Fibroblast of the aortic adventitia (primary cell): ENCODE measurements around the gene BANF1. TPM values are rescaled to one million over a fixed set of nuclear protein-coding genes. Genes with fewer than 3 reads are reported as not detected.

ENCODE experiments used
- DNase-seq: peaks from one replicate; pipeline ENCODE4 v3.0.0-alpha.2; 2010; ENCODE audit warnings: low read depth
- H3K4me3 ChIP-seq: 2 replicates; pipeline ENCODE4 v1.5.1; 2011; ENCODE audit warnings: low read depth, mild to moderate bottlenecking, control low read depth, low read length, moderate library complexity
- total RNA-seq: library from RNA; depleted of rRNA; stranded (reverse); fragments of >200 nt; gene quantifications from 2 replicates; pipeline ENCODE4 v1.2.3, GENCODE V29; 2012; ENCODE audit warnings: low replicate concordance
- TF ChIP-seq, protein P1 (sequence below): IDR thresholded peaks from 2 replicates; pipeline ENCODE4 v1.5.1; 2011; ENCODE audit warnings: mild to moderate bottlenecking, low read length, control low read depth, inconsistent platforms; ENCODE audit not compliant: insufficient read depth

BANF1 gene
- total RNA-seq, 1 donor = 44.1 TPM

DNA sequence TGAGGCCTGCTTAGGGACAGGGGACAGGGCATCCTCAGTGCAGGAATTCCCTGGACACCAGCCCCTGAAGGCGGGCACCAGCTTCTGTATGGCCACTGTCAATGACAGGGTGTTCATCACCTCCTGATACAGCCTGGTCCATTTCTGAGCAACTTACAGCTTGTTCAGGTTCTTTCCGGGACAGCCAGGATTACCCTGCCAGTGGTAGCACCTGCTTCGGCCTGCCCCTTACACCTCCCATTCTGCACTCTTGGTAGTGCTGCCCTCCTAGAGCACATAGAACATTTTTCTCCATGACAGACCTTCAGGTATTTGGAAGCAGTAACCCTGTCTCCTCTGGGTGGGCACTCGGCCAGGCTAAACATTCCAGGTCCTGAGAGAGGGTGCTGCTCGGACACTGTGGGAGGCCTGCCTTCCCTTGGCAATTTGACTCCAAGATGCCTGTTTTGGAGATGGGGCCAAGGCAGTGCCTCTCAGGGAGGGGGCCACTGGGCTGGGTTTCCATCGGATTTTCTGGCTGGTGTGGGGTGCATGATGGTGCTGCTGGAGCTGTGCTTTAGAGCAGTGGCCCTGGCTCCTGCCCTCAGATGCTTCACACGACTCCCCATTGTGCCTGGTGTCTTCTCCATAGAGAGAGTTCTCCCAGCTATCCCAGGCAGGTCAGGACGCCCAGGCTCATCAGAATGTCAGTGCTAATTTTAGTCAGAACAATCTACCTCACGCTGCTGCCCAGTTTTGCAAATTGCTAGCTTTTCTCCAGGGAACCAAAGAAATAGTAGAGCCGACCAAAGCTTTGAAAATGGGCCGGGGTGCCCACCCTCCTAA is 45.5 kb downstream of the BANF1 start:
- no peak for DNase-seq
- TF ChIP-seq, protein P1, sequence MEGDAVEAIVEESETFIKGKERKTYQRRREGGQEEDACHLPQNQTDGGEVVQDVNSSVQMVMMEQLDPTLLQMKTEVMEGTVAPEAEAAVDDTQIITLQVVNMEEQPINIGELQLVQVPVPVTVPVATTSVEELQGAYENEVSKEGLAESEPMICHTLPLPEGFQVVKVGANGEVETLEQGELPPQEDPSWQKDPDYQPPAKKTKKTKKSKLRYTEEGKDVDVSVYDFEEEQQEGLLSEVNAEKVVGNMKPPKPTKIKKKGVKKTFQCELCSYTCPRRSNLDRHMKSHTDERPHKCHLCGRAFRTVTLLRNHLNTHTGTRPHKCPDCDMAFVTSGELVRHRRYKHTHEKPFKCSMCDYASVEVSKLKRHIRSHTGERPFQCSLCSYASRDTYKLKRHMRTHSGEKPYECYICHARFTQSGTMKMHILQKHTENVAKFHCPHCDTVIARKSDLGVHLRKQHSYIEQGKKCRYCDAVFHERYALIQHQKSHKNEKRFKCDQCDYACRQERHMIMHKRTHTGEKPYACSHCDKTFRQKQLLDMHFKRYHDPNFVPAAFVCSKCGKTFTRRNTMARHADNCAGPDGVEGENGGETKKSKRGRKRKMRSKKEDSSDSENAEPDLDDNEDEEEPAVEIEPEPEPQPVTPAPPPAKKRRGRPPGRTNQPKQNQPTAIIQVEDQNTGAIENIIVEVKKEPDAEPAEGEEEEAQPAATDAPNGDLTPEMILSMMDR = no peak
- H3K4me3 ChIP-seq = no peak overlapping the region

DNA sequence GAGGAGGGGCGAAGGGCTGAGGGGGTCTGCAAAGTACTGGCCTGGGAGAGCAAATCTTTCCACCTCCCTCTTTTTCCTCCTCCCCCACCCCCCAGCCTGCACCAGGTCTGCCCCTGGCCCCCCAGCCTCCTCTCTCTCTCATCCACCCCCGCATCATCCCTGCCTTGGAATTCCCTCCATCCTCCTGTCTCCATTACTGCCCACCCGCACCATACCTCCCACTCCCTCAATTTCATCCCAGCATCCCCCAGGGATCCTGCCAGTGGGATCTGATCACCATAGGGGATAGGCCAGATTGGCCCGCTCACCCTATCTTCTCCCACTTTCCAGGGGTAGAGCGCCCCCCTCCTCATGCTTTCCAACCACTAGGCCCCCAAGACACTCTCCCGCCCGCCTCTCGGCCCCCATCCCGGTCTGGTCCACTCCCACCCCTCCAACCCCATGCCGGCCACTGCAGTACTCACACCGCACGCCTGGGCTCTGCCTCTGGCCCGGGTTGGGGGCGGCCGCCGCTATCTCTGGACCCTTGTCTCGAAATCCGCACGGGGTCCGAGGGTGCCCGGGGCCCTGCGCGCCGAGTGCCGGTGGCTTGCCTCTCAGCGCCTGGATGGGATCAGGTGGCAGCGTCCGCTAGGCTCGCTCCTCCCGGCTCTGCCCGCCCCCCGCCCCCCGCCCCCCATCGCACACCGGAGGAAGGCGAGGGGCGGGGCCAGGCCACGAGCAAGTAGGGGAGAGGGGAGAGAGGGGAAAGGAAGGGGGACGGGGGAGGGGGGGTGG is 46.4 kb downstream of the BANF1 start, which contains the start of gene GAL3ST3:
Gene GAL3ST3 (minus strand): TSS at position 615 of the 777 bp plus-strand sequence. CDS start 3,746 bp downstream, outside the sequence.
- no peak within 1 kb of the TSS for H3K4me3 ChIP-seq
- TF ChIP-seq, protein P1 = no peak
- no peak for DNase-seq

DNA sequence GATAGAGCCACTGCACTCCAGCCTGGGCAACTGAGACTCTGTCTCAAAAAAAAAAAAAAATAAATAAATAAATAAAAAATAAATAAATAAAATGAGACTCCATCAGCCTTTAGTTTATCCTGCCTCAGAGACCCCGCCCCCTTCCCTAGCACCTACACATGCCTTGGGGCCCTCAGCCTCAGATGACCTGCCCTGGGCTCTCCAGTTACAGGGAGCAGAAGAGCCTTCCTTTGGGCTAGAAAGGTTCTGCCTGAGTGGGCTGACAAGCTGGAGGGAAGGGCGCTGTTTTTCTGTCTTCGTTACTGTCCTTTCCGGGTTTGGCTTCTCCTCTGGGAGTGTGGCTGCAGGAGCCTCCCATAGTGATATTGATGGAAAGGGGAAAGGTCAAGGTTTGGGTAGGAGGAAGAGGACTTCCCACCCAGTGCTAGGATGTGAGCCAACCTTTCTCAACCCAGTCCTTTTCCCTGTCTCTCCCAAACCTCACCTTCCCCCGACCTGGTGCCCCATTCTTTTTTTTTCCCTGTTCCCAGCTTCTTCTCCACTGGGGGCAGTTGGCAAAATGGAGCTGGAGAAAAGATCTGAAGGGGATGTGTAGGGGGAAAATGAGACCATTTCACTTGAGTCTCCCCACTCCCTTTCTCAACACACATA is 48.4 kb downstream of the BANF1 start:
- H3K4me3 ChIP-seq = no peak overlapping the region
- no peak for DNase-seq
- TF ChIP-seq, protein P1 = no peak

DNA sequence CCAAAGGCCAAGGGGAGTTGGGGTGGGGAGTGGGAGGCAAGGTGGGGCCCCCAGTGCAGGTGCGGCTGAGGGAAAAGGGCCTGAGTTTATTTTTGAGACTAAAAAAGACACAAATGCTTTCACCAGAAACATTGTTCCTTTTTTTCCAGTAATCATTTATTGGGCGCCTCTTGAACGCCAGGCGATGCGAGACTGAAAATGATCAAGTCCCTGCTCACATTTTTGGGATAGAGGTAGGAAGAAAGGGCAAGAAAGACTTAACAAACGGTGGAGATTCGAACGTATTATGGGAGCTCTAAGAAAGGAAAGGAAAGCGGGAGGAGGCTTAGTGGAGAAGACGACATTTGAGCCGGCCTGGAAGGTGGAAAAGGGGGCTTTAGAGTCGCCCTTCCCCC is 49.1 kb downstream of the BANF1 start:
- DNase-seq = no peak
- TF ChIP-seq, protein P1 = no peak
- peak overlapping the region; percentile 92 for H3K4me3 ChIP-seq

DNA sequence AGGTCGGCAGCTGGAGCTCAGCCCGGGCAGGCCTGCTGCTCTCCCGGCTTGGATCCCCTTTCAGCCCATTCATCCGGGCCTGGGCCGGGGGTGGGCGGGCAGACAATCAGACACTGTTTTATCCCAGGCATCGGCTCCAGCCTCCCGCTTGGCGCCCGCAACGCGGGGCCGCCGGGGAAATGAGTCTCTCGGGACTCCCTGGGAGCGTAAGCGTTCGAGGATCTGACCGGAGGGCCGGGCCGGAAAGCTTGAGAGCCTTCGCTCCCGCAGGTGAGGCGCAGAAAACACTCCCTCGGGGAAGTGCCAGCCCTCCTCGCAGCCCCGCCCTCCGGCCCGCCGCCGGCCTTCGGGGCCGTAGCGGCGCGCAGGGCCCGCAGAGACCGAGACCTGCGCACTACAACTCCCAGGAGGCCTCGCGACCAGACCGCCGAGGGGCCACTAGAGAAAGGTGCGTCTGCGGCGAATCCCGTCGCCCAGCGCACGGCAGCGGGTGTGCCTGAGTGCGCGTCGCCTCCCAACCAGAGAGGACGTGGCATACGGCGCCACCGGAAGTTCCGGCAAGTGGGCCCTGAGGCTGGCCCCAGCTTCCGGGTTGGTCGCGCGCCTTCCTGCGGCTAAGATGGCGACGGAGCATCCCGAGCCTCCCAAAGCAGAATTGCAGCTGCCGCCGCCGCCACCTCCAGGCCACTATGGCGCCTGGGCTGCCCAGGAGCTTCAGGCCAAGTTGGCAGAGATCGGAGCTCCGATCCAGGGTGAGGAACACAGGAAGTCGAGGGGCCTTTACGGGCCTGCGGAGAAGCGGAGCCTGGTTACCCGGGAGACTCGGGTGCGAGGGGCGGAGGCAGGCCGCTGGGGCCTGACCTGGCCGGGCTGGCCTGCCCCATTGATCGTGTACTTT is 49.7 kb downstream of the BANF1 start, which contains the start of gene SF3B2:
Gene SF3B2 (plus strand): TSS at position 599 of the 898 bp plus-strand sequence. CDS start 21 bp downstream, at position 620.
- DNase-seq = peak; percentile 97
- H3K4me3 ChIP-seq = peak within 1 kb of the TSS; percentile 92
- TF ChIP-seq, protein P1 = no peak

DNA sequence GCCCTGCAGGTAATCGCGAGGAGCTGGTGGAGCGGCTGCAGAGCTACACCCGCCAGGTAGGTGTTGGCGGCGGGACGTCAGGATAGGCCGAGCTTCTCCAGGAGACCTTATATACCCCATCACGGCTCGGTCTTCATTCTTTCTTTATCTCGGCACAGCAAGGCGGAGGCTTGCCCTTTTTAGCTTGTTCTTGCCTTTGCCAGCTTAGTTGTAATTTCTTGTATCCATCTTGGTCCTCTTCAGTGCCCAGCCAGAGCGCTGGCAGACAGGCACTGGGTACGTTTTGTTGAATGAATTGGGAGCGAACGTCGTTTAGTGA is 50.3 kb downstream of the BANF1 start:
- peak overlapping the region; percentile 92 for H3K4me3 ChIP-seq
- TF ChIP-seq, protein P1 = no peak
- DNase-seq = no peak
